CD14-positive monocyte (primary cell): ENCODE data around the gene SUPT4H1. TPM values are rescaled to one million over a fixed set of nuclear protein-coding genes. Genes with fewer than 3 reads are reported as not detected.

ENCODE experiments used
- DNase-seq, 3 donors: peaks; one replicate each; pipeline ENCODE4 v3.0.0-alpha.2; 2011 to 2022
- H2AFZ ChIP-seq: 2 replicates; pipeline ENCODE4 v1.6.0; 2012; ENCODE audit warnings: mild to moderate bottlenecking, low read depth, low read length, inconsistent platforms; ENCODE audit not compliant: insufficient read depth, poor library complexity, severe bottlenecking
- H3K27ac ChIP-seq, 2 donors: 1 replicate in 1 of 2; 2 replicates in 1 of 2; pipeline ENCODE4 v1.5.1; 2012 to 2013; ENCODE audit warnings: low read length in 2 of 2, control low read depth in 1 of 2, inconsistent platforms in 1 of 2, low read depth in 1 of 2, mild to moderate bottlenecking in 1 of 2
- H3K27me3 ChIP-seq, 2 donors: one replicate each; pipeline versions ENCODE4 v1.6.0 to v1.6.1; 2011 to 2013; ENCODE audit warnings: low read length in 2 of 2; ENCODE audit not compliant: control insufficient read depth in 2 of 2, insufficient read depth in 2 of 2
- H3K36me3 ChIP-seq, 2 donors: replicated peaks in 1 of 2; 1 replicate in 1 of 2; 2 replicates in 1 of 2; pipeline versions ENCODE4 v1.5.1 to v1.6.1; 2012 to 2013; ENCODE audit warnings: low read length in 2 of 2, control low read depth in 1 of 2, inconsistent platforms in 1 of 2, mild to moderate bottlenecking in 1 of 2; ENCODE audit not compliant: insufficient read depth in 2 of 2, control insufficient read depth in 1 of 2
- H3K4me1 ChIP-seq, 2 donors: 1 replicate in 1 of 2; 2 replicates in 1 of 2; pipeline versions ENCODE4 v1.5.1 to v1.6.1; 2012 to 2013; ENCODE audit warnings: low read length in 2 of 2, control low read depth in 1 of 2, inconsistent platforms in 1 of 2, mild to moderate bottlenecking in 1 of 2, moderate library complexity in 1 of 2; ENCODE audit not compliant: insufficient read depth in 2 of 2, control insufficient read depth in 1 of 2
- H3K4me2 ChIP-seq: replicated peaks from 2 replicates; pipeline ENCODE3; 2012; ENCODE audit warnings: low read length, moderate library complexity, mild to moderate bottlenecking; ENCODE audit not compliant: poor library complexity, severe bottlenecking; ENCODE audit errors: extremely low read depth
- H3K4me3 ChIP-seq, 3 experiments: fragments of 200-600 bp in 1 of 3; sonication (generic) in 1 of 3; replicated peaks in 1 of 3; 1 replicate in 2 of 3; 2 replicates in 1 of 3; pipeline ENCODE4 v1.5.1; 2011 to 2013; ENCODE audit warnings: low read length in 3 of 3, mild to moderate bottlenecking in 3 of 3, control low read depth in 2 of 3, low read depth in 2 of 3, inconsistent platforms in 1 of 3, moderate library complexity in 1 of 3
- H3K79me2 ChIP-seq: 2 replicates; pipeline ENCODE4 v1.6.0; 2012; ENCODE audit warnings: mild to moderate bottlenecking, control low read depth, inconsistent platforms, low read length, moderate library complexity; ENCODE audit not compliant: insufficient read depth
- H3K9ac ChIP-seq: 2 replicates; pipeline ENCODE4 v1.6.0; 2017; ENCODE audit warnings: low read length, mild to moderate bottlenecking; ENCODE audit not compliant: insufficient read depth, poor library complexity, severe bottlenecking
- H3K9me3 ChIP-seq, 2 donors: replicated peaks in 1 of 2; 1 replicate in 1 of 2; 2 replicates in 1 of 2; pipeline versions ENCODE4 v1.5.1 to v1.6.1; 2012 to 2013; ENCODE audit warnings: low read length in 2 of 2, control low read depth in 1 of 2; ENCODE audit not compliant: control insufficient read depth in 1 of 2, insufficient read depth in 1 of 2
- H4K20me1 ChIP-seq: 2 replicates; pipeline ENCODE4 v1.6.0; 2012; ENCODE audit warnings: mild to moderate bottlenecking, low read length, control low read depth, moderate library complexity; ENCODE audit not compliant: insufficient read depth
- H3K27ac Mint-ChIP-seq, 7 donors: one replicate each; pipeline ENCODE4 v1.8.0; 2020; ENCODE audit warnings: mild to moderate bottlenecking in 7 of 7, mixed read lengths in 7 of 7, moderate library complexity in 6 of 7, inconsistent platforms in 2 of 7
- H3K27me3 Mint-ChIP-seq, 3 donors: one replicate each; pipeline ENCODE4 v1.8.0; 2021 to 2022; ENCODE audit warnings: low read depth in 3 of 3, mild to moderate bottlenecking in 3 of 3, mixed read lengths in 3 of 3, moderate library complexity in 3 of 3, inconsistent platforms in 1 of 3
- H3K36me3 Mint-ChIP-seq, 2 donors: one replicate each; pipeline ENCODE4 v1.8.0; 2020; ENCODE audit warnings: mixed read lengths in 2 of 2, inconsistent platforms in 1 of 2, mild to moderate bottlenecking in 1 of 2
- H3K4me1 Mint-ChIP-seq: one replicate; pipeline ENCODE4 v1.8.0; 2020; ENCODE audit warnings: mild to moderate bottlenecking, mixed read lengths
- H3K4me3 Mint-ChIP-seq, 2 donors: one replicate each; pipeline ENCODE4 v1.8.0; 2020; ENCODE audit warnings: mild to moderate bottlenecking in 2 of 2, mixed read lengths in 2 of 2, moderate library complexity in 1 of 2
- H3K9me3 Mint-ChIP-seq, 7 donors: one replicate each; pipeline ENCODE4 v1.8.0; 2020 to 2022; ENCODE audit warnings: mixed read lengths in 7 of 7, mild to moderate bottlenecking in 6 of 7, moderate library complexity in 6 of 7, inconsistent platforms in 2 of 7
- WGBS: methylation state at CpG from one replicate; pipeline ENCODE4 v1.1.5; 2013; ENCODE audit warnings: missing lambda C conversion rate; ENCODE audit not compliant: insufficient coverage; 5-methylcytosine and 5-hydroxymethylcytosine counted together
- intact Hi-C, 2 donors: fragments of 100-400 bp; cut with micrococcal nuclease; formaldehyde crosslinking; loops; one replicate each; pipeline versions ENCODE4 v1.15.0 to v1.15.1; 2023
- polyA plus RNA-seq, 3 donors: library from polyadenylated mRNA; depleted of rRNA in 1 of 3; unstranded in 2 of 3; stranded (reverse) in 1 of 3; fragments of 300-500 nt in 2 of 3; fragments of >200 nt in 1 of 3; fragmentation: Illumina TruSeq in 2 of 3; gene quantifications; 1 replicate in 2 of 3; 2 replicates in 1 of 3; pipeline ENCODE4 v1.2.3, GENCODE V29; 2012 to 2021
- TF ChIP-seq, protein P1 (sequence below): fragments of 200-600 bp; IDR thresholded peaks from one replicate; pipeline ENCODE4 v1.8.0; 2022; ENCODE audit warnings: antibody characterized with exemption, mild to moderate bottlenecking

The SUPT4H1 gene
- polyA plus RNA-seq, 3 donors, result 144 to 251 (median 241) TPM

- peaks cover 0 to 2% (median 0%) of the 10 kb centered on the region in 7 donors for H3K9me3 Mint-ChIP-seq
- TF ChIP-seq, protein P1, sequence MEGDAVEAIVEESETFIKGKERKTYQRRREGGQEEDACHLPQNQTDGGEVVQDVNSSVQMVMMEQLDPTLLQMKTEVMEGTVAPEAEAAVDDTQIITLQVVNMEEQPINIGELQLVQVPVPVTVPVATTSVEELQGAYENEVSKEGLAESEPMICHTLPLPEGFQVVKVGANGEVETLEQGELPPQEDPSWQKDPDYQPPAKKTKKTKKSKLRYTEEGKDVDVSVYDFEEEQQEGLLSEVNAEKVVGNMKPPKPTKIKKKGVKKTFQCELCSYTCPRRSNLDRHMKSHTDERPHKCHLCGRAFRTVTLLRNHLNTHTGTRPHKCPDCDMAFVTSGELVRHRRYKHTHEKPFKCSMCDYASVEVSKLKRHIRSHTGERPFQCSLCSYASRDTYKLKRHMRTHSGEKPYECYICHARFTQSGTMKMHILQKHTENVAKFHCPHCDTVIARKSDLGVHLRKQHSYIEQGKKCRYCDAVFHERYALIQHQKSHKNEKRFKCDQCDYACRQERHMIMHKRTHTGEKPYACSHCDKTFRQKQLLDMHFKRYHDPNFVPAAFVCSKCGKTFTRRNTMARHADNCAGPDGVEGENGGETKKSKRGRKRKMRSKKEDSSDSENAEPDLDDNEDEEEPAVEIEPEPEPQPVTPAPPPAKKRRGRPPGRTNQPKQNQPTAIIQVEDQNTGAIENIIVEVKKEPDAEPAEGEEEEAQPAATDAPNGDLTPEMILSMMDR, result no peak
- H3K27me3 Mint-ChIP-seq, result peaks cover 6 to 28% (median 13%) of the 10 kb centered on the region in 3 donors
- no peaks in the 10 kb centered on the region for H4K20me1 ChIP-seq
- no peaks in the 10 kb centered on the region for H3K4me1 Mint-ChIP-seq
- H3K36me3 Mint-ChIP-seq, result no peaks in the 10 kb centered on the region
- no peaks in the 10 kb centered on the region for H3K9me3 ChIP-seq
- no peak for DNase-seq
- H3K4me1 ChIP-seq, result no peaks in the 10 kb centered on the region
- peaks cover 0 to 2% of the 10 kb centered on the region in 2 donors for H3K27me3 ChIP-seq
- no peak overlapping the region for H3K4me3 ChIP-seq
- no peak overlapping the region for H3K4me2 ChIP-seq
- intact Hi-C loops, result no loop called here
- no peak overlapping the region for H3K27ac Mint-ChIP-seq
- WGBS, result no CpG with 5 or more reads among the region's 4 CpGs
- H3K9ac ChIP-seq, result no peak overlapping the region
- no peaks in the 10 kb centered on the region for H3K79me2 ChIP-seq
- H3K36me3 ChIP-seq, result no peaks in the 10 kb centered on the region
- no peak overlapping the region for H3K4me3 Mint-ChIP-seq
- H2AFZ ChIP-seq, result no peak overlapping the region
- H3K27ac ChIP-seq, result no peak overlapping the region
Observed at GRCh38 chr17:58396173-58396572, 44.2 kb upstream of the SUPT4H1 start.

- Mint-ChIP-seq H3K9me3 (peaks cover 0 to 2% (median 0%) of the 10 kb centered on the region in 7 donors), H3K27me3 (peaks cover 6 to 31% (median 14%) of the 10 kb centered on the region in 3 donors), H3K4me3 (no peak overlapping the region), H3K36me3 (no peaks in the 10 kb centered on the region), H3K4me1 (no peaks in the 10 kb centered on the region), H3K27ac (no peak overlapping the region)
- no peaks in the 10 kb centered on the region for H3K79me2 ChIP-seq
- no peaks in the 10 kb centered on the region for H3K36me3 ChIP-seq
- no CpG with 5 or more reads among the region's 3 CpGs for WGBS
- H4K20me1 ChIP-seq, result no peaks in the 10 kb centered on the region
- no peak overlapping the region for H3K4me3 ChIP-seq
- intact Hi-C loops, result no loop called here
- H3K27me3 ChIP-seq, result peaks cover 0 to 5% of the 10 kb centered on the region in 2 donors
- DNase-seq, result no peak
- H3K9me3 ChIP-seq, result no peaks in the 10 kb centered on the region
- no peak overlapping the region for H3K27ac ChIP-seq
- no peak overlapping the region for H3K4me2 ChIP-seq
- H2AFZ ChIP-seq, result no peak overlapping the region
- no peaks in the 10 kb centered on the region for H3K4me1 ChIP-seq
- H3K9ac ChIP-seq, result no peak overlapping the region
- TF ChIP-seq, protein P1, result no peak
Observed at GRCh38 chr17:58394534-58395223, 42.7 kb upstream of the SUPT4H1 start.
